GM20000 (cell line): Measurements from ENCODE around the gene GALNS.

Experiments used
- DNase-seq: peaks from one replicate; pipeline ENCODE4 v3.0.0; 2012; ENCODE audit warnings: low spot score
- TF ChIP-seq, protein P1 (sequence below): IDR thresholded peaks from 2 replicates; pipeline ENCODE4 v1.5.1; 2012; ENCODE audit warnings: mild to moderate bottlenecking, control low read depth; ENCODE audit errors: extremely low read depth, missing control alignments

Gene GALNS

GRCh38 chr16:88901718-88902337, 45.1 kb upstream of the GALNS start:
- DNase-seq = no peak
- TF ChIP-seq, protein P1, sequence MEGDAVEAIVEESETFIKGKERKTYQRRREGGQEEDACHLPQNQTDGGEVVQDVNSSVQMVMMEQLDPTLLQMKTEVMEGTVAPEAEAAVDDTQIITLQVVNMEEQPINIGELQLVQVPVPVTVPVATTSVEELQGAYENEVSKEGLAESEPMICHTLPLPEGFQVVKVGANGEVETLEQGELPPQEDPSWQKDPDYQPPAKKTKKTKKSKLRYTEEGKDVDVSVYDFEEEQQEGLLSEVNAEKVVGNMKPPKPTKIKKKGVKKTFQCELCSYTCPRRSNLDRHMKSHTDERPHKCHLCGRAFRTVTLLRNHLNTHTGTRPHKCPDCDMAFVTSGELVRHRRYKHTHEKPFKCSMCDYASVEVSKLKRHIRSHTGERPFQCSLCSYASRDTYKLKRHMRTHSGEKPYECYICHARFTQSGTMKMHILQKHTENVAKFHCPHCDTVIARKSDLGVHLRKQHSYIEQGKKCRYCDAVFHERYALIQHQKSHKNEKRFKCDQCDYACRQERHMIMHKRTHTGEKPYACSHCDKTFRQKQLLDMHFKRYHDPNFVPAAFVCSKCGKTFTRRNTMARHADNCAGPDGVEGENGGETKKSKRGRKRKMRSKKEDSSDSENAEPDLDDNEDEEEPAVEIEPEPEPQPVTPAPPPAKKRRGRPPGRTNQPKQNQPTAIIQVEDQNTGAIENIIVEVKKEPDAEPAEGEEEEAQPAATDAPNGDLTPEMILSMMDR = no peak

GRCh38 chr16:88900662-88901052, 43.9 kb upstream of the GALNS start:
- no peak for DNase-seq
- TF ChIP-seq, protein P1 = no peak

GRCh38 chr16:88899901-88900661, 43.3 kb upstream of the GALNS start:
- TF ChIP-seq, protein P1 = no peak
- no peak for DNase-seq

- TF ChIP-seq, protein P1 = no peak
- no peak for DNase-seq
These were observed 41.1 kb upstream of the GALNS start for GRCh38 chr16:88897696-88898425.

- no peak for DNase-seq
- TF ChIP-seq, protein P1 = no peak
These were observed 39.7 kb upstream of the GALNS start for GRCh38 chr16:88896238-88897070.

GRCh38 chr16:88895335-88895734, 38.6 kb upstream of the GALNS start:
- TF ChIP-seq, protein P1 = no peak
- no peak for DNase-seq
